NCI-H146 treated with DMSO at 0.1 percent for 48 hours (cell line): ENCODE measurements around the gene SBSN.
"Not testable (repeated sequence)": the region's sequence is repeated elsewhere in the genome, so short reads cannot be mapped to it uniquely, and the experiment has no call there.

Experiments
- DNase-seq: peaks from one replicate; lab custom pipeline; 2025; ENCODE audit not compliant: unreplicated experiment; lab: John Stamatoyannopoulos, UW

Gene SBSN

GRCh38 chr19:35474594-35474993, 53.5 kb downstream of the SBSN start:
- not testable (repeated sequence) for DNase-seq

DNA sequence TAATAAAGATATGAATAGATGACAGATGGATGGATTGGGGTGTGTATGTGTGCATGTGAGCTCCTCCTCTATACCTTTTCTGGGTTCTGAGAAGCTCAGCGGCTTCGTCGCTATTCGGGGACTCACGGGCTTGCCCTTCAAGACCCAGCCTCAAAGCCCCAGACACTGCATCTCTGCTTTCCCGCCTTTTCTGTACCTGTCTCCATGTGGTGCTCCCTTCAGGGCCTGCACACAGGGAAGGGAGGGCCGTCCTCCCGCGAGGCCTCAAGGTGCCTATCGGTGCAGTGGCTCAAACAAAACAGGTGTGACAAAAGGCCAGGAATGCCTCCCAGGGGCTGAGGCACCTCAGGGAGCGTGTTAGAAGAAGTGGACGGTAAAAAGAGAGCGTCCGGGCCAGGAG, 54.0 kb downstream of the SBSN start:
- DNase-seq, result no peak
